ENCODE data around the gene VWA8.

Gene VWA8

GRCh38 chr13:41609828-41610227 is 351.1 kb downstream of the VWA8 start:
- DNase-seq: no peak

GRCh38 chr13:41608839-41609177 is 352.1 kb downstream of the VWA8 start:
- no peak for DNase-seq

- DNase-seq: no peak
Measured at GRCh38 chr13:41608111-41608838, 352.6 kb downstream of the VWA8 start.

DNA sequence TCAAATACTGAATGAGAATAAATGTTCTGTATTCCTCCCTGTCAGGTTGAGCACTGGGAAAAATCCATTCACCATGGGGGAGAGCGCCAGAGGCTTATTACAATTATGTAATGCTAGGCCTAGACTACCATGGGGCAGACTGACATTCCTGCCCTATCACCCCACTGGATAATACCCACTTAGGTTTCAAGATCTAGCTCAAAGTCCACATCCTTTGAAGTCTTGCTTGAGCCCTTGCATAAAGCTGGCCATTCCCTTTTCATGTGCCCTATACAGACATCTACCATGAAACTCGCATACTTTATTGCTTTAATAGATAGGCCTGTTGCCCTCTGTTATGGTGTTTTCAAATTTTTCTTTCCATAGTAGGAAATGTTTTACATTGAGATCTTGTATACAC is 354.3 kb downstream of the VWA8 start:
- no peak for DNase-seq

DNA sequence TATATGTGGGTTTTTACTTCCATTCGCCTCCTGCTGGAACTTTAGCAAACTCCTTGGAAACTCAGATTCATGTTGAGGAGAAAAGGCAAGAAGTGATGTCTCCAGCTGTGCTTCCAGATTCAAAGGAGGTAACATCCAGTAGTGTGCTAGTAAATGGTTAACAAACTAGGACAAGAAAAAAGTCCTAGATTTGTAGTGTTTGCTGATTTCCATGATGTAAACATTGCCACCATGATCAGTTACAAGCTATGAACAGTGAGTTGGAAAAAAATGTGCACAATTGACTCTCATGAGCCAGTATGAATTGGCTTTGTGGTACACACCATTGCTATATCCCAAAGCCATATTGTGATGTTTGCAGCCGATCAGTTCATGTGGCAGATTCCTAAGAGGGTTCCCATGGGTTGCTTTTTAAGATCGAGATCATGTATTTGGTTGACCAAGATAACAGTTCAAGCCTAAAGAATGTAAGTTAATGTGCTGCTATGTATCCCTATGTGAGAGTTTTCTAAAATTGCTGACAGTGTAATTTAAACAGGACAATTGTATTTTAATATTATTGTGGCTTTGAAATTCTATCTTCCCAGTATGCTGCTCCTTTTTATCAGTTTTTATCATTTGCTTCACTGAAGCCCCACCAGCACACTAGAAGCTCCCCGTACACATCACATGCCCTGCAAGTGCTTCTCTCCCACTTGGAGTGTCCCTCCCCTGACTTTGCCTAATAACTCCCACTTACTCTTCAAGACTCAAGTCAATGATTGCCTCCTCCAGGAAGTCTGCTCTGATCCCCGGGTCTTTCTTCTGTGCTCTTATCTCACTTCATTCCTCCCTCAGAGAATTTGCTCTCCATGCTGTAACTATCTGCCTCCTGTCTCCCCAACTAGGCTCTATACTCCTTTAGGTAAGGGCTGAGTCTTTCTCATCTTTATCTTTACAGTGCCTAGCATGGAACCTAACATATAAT is 355.3 kb downstream of the VWA8 start:
- DNase-seq: no peak

DNA sequence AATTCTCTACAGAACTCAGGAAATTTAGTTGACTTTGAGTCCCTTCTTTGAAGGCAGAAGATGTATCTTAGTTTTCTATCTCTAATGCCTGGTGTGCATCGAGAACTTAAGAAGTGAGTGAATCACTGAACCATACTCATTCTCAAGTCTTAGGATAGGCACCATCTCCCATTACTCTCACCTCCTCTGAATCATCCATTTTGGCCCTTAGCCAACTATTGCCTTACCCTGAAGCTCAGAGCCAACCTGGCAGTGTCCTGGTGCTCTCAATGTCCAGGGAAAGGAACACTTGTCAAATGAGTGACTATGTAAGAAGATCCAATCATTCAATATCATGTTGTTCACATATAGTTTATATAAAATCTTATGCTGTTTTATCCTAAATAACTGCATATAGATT is 357.0 kb downstream of the VWA8 start:
- DNase-seq: no peak

DNA sequence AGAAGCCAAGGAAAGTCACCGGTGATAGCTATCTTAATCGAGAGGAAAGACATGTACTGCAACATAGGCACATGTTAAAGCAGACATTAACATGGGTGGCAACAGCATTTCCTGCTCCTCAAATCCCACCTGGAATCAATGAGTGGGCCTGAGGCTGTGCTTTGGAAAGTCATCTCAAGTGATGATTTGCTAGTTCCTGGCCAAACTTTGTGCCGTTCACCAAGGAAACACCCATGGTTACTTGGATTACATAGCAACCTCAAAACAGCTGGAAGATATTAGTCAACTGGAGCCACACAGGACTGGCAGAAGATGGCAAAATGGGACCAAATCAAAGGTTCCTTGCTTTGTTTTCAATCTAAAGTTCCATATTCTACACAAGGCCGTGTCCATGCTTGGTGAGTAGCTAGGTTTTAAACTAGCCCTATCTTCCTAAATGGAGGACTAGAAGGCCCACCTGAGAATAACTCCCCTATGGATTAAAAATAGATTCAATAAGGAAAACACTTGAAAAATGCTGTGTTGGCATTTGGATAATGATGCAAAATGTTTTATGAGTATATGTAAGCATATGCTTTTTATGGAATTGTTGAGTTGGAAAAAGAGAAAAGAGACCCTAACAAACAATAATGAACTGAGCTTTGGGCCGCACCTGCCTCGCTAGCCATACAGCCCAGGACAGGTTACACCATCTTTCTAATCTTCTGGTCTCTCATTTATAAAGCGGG is 359.0 kb downstream of the VWA8 start:
- DNase-seq: no peak

DNA sequence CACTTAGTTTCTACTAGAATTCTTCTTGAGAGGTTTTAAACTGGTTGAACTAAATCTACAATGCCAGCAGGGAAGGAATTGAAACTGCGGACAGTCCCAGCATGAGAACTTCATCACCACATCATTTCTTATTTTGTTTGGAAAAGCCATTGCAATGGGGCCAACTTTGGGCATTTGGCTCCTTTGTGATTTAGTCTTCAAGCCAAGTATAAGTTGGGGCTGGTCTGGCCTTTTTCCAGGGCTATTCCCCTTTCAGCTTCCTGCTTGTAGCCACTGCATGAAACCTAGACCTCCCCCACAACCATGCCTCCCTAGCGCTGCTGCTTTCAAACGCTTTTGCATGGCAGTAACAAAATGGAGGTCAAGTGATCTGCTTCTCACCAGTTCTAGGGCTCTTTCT is 361.3 kb downstream of the VWA8 start:
- DNase-seq: no peak

- no peak for DNase-seq
Measured at GRCh38 chr13:41597348-41598041, 363.4 kb downstream of the VWA8 start.

- DNase-seq: no peak
Measured at GRCh38 chr13:41596190-41596589, 364.7 kb downstream of the VWA8 start.

GRCh38 chr13:41595298-41595697 is 365.6 kb downstream of the VWA8 start:
- DNase-seq: no peak

GRCh38 chr13:41590643-41591042 is 370.3 kb downstream of the VWA8 start:
- DNase-seq: no peak

- no peak for DNase-seq
Measured at GRCh38 chr13:41590122-41590521, 370.8 kb downstream of the VWA8 start.

DNA sequence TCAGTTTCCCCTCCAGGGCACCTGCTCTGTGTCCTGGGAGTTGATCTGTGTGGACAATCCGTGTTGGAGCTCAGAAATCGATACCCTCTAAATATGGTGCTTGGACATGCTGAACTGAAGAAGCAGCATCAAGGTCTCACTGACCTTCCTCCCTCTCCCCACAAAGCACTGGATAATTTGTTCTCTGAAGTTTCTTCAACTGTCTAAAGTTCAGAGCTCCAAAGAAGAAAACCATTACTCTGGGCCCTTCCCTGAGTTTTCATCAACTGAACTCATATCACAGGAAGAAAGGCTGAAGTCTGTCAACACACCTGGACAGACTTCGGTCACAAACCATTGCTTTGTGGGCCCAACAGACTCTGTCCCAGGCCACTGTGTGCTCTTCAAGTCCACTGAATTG is 371.5 kb downstream of the VWA8 start:
- no peak for DNase-seq

DNA sequence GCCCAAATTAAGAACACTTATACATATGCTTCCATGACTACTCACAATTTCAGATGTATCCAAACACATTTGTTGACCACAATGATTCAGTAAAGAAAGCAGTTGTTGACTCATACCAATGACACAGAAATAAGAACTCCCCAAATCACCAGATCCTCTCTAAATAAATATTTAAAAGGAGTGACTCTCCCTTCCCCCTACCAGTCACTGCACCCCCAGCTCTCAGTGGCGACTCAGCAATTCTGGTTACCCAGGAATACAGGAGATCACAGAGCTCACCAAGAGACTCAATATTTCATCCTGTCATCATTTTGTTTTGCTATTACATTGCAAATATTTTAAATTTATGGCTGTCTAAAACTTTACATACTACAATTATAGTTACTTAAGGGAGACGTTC is 372.0 kb downstream of the VWA8 start:
- no peak for DNase-seq

GRCh38 chr13:41588448-41588847 is 372.5 kb downstream of the VWA8 start:
- DNase-seq: no peak

DNA sequence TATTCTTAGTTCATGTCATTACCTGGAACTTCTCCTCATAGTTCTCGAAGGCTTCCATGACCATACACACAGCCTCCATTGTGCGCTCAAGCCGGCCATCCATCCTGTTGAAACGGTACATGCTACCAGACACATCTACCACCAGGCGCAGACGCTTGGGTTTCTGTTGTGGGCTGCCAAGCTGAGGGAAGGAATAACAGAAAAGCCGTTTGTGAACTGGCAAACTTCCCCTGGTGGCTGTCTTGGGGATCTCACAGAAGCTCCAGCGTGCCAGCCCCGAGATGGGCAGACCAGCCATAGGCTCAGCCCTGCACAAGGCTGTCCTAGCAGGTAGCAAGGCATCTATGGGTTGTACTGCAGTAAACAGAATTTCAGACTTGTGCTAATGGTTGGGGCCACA is 373.4 kb downstream of the VWA8 start:
- no peak for DNase-seq

- DNase-seq: no peak
Measured at GRCh38 chr13:41586216-41586615, 374.7 kb downstream of the VWA8 start.

DNA sequence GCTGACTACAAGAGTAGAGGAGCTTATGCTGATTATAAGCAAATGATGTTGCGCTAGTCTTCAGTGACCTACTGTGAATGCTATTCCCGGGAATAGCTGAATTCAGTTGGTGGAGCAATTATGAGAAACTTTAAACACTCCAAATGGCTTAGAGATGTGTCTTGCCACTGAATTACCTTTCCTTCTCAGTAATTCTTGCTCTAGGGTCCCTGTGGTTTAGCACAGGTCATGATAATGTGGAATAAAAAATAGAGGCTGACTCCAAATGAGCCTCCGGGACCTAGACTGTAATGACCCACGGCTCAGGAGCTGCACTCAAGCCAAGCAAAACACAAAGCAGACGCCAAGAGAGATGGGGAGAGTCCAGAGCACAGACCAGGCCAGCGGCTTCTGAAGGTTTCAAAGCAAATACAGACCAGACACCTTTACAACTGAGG is 378.9 kb downstream of the VWA8 start:
- no peak for DNase-seq

DNA sequence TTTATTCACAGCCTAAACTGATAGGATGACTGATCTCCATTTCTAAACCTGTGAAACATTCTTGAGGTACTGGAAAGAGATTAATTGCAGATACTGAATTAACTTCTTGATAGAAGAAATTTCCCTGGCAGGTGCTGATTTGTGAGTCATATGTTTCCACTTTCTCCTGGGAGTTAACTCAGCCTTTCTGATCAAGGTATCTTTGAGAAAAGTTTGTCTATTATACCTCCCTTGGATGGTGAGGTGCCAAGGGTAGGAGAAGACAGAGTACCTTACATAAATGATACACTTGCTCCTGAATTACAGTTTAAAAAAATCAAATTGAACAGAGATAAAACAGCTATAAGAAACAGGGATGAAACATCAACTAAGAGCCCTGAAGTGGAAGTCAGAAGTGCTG is 380.6 kb downstream of the VWA8 start:
- DNase-seq: no peak

GRCh38 chr13:41579881-41580280 is 381.0 kb downstream of the VWA8 start:
- DNase-seq: no peak

DNA sequence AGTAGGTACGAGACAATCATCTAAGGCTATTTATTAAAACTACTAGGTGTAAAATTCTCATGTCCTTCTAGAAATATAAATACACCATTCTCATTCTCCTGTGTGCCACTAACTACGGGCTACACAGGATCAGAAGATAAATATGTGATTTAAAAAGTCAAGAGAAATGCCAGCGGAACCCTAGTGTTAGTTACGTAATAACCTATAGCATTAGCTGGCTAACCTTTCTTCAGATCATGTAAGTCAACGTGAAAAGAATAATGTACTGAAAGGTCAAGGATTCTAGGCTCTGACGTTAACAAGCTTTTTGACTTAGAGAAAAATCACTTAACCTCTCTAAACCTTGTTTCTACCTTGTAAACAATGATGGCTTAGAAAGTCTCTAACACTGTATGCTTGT is 381.7 kb downstream of the VWA8 start:
- DNase-seq: no peak

GRCh38 chr13:41578371-41578770 is 382.5 kb downstream of the VWA8 start:
- DNase-seq: no peak
